Measurements from ENCODE around the gene CLSTN2.

GRCh38 chr3:140347151-140347550, 412.2 kb downstream of the CLSTN2 start:
- TF ChIP-seq CTCF (IDR thresholded peaks at IDR 0.05) (no peak), POLR2A (IDR thresholded peaks at IDR 0.05) (no peak)
